NCI-H1417 (cell line): Measurements from ENCODE around the gene ELL.

Source experiments
- DNase-seq, 3 experiments: peaks; one replicate each; lab custom pipeline; 2025; lab: John Stamatoyannopoulos, UW

Gene ELL

DNA sequence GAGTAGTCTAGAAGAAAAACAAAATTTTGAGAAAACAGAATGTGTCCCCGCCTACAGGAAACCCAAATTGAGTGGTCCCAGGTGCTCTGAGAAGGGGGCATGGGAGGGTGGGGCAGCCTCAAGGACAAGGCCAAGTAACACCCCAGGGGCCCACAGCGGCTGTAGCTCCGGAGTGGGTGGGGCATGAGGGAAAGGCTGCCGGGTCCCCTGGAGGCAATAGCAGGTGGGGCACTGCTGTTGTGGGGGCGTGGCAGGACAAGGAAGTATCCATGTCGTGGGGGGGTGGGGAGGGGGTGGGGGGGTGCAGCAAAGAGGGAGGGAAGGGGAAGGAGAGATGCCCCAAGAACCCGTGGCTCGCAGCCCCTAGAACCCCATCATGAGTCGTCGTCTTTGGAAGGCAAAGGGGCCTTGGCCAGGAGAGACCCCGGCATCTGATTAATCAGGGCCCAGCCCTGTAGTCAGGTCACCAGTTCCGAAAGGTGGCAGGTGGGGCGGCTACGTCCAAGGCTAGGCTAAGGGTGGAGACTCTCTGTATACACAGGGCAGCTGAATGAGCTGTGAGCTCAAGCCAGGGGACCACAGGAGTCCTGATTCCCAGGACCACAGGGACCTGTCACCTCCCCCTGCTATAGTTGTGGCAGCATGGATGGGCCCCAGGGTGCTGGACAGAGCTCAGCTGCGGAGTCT lies 76.5 kb downstream of the ELL start:
- DNase-seq = no peak

DNA sequence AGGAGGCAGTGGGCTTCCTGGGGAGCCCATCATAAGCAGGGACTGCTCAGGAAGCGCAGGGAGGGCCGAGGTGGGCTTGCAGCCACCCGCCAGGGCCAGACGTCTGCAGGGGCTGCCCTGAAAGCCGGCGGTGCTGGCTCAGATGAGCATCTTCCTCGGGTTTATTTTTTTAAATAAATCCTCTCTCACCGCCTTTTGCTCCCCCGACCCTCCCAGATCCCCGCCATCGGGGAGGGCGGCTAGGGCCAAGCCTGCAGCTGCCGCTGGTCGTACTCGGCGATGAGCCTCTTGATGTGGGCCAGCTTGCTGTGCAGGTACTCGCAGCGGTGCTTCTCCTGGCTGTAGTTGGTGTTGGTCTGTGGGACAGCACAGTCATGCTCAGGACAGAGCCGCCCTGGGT lies 77.4 kb downstream of the ELL start:
- no peak for DNase-seq

DNA sequence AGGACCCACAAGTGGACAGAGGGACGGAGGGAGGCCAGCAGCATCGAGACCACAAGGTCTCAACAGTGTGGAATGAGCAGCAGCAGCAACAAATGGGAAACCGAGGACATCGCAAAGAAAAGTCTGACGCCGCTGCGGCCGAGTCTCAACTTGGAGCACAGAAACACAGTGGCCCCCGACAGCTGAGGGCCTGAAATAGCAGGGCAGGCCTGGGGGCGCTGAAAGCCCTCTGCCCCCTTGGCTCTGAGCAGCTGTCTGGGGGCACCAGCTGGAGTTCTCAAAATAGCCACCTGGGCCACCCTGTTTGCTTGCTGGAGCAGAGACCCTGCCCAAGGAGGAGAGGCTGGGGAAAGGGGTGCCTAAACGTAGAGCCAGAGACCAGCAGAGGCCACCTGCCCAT lies 78.0 kb downstream of the ELL start:
- no peak for DNase-seq

DNA sequence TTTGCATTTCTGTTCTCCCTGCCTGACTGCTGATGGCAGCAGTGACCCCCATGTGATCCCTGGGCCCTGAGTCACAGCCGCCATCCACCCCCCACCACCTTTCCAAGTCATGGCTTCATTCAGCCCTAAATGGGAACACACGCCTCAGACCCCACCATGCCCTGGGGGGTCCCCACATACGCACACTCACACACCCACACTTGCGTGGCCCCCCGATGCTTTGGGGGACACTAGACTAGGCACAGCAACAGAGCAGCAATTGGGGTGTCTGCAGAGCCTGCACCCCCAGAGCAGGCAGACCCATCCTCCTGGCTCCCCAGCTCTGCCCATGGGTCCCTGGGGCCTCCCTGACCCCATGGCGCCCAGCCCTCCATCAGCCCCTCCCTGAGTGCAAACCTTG lies 78.5 kb downstream of the ELL start:
- no peak for DNase-seq

DNA sequence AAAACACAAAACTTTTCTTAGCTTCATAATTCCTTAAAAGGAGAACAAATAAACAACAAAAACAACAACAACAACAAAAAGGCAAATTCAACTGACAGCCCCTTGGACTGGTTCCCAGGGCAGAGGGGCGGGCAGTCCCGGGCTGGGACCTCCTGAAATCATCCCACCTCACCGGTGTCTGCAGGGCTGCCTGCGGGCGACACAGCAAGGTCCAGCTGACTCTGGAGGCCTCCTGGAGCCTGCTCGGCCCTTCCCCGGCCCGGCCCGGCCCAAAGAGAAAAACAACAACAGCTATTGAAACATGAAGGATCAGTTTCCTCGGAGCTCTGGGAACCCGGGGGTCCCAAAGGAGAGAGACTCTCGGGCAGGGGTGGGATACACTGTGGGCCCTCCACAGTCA lies 78.9 kb downstream of the ELL start:
- DNase-seq = no peak

DNA sequence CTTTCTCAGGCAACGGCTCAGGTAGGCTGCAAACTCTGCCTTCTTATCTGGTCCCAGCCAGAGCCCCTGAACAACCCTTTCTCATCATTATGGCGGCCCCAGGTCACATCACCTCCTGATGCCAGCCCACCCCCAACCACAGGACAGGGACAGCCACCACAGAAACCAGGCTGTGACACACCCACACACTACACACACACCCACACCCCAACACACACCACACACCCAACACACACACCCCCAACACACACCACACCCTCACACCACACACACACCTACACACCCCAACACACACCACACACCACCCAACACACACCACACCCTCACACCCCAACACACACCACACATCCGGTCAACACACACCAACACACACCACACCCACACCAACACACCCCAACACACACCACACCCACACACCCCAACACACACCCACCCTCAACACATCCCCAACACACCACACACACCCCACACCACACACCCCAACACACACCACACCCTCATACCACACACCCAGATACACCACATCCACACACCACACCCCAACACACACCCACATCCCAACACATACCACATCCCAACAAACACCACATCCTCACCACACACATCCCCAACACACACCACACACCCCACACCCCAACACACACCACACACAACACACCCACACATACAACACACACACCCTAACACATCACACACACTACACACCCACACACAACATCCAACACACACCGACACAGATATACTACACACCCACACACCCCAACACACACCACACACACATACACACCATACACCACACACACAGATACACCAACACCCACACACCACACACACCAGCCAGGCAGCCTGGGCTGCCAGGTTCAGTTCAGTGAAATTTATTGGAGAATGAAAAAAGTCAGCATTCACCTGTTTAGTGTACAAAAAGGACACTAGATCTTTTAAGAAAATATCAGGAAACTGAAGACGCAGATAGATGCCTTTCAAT lies 79.8 kb downstream of the ELL start:
- DNase-seq = no peak

DNA sequence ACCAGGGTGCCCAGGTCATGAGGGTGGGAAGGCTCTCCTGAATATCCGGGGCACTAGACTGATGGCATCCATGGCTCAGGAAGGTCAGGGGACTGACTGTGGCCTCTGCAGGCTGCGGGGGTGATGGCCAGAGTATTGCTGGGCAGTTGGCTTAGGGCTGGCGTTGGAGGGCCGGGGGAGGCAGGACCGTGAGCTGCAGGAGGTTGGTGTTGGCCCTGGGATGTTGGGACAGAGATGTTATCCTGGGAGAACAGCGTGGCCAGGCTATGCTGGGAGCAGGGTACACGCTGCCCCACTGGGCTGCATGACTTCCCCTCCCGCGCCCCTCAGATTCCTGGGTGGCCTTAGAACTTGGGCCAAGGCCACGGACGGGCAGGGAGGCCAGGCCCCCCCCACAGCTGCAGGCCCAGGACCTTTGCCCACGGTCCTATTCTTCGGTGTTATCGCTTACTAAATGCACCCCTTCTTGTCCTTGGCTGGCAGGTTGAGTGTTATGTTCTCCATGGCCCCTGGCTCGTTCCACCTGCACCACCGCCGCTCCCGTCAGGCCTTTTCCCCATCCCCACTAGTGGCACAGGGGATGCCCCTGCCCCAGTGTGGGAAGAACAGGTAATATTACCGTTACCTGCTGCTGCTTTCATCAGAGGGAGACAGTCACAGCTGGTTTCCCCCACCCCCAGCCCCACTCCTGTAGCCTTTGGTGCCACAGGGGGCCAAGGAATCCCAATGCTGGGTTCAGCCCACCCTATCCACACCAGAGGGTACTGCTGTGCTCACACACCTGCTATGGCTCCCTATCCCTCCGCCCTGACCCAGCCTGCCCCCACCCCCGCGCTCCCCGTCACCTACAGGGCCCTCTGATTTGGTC lies 80.7 kb downstream of the ELL start:
- DNase-seq = no peak

DNA sequence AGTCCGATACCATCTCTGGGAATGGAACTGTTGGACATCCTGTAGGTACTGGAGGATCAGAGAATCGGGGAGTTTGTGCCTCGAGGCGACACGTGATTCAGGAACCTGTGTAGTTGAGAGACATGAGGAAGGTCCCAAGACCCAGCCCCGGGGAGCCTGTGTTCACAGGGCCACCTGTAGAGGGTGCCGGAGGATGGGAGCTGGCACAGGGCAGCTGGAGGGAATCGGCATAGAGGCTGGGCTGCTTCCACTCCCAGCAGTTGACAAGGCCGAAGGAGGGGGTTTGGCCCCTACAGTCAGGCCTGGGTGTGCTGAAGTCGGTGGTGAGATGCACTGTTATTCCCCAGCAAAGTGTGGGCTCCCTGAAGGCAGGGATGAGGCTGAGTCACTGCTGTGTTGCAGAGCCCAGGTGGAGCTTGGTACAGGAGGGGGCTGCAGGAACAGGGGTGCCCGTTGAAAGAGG lies 81.4 kb downstream of the ELL start:
- DNase-seq = no peak

DNA sequence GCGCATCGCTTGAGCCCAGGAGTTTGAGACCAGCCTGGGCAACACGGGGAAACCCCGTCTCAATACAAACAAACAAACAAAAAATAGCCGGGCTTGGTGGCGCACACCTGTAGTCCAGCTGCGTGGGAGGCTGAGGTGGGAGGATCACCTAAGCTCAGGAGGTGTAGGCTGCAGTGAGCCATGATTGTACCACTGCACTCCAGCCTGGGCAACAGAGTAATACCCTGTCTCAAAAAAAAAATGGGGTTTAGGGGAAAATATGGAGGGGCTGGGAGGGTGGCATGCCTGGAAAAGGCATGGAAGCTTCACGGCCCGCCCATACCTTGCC lies 82.0 kb downstream of the ELL start:
- DNase-seq = no peak

DNA sequence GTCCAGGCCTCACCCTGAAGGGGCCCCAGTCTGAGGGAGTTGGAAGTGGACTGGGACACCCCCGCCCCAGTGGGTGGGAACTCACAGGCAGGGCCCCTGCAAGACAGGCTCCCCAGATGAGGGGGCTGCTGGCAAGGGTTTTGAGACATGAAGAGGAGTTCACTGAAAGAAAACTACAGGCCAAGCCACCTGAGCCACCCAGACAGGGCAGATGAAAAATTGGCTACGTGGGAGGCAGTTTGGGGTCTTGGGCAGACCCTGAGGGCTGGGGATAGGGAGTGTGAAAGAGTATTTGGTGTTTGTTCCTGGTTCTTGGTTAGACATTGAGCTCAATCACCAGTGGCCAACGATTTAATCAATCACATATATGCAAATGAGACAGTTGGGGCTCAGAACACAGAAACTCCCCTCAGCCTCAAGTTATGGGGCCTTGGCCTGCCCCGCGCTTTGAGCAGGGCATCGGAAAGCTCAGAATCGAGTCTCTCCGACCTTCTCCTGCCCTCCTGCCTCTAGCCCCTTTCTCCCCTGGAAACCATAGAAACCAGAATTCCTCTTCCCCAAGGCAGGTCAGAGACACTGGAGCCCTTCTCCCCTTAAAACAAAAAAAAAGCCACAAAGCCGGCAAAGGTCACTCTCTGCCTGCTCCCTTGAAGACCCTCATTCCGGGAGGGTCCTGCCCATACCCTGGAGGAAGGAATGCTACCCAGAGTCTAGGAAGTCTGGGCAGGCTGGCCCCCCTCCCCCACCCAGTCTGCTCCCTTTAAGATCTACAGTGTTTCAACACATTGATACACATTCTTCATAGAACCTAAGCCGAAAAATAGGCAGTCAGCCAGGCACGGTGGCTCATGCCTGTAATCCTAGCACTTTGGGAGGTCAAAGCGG lies 82.6 kb downstream of the ELL start:
- DNase-seq = no peak

DNA sequence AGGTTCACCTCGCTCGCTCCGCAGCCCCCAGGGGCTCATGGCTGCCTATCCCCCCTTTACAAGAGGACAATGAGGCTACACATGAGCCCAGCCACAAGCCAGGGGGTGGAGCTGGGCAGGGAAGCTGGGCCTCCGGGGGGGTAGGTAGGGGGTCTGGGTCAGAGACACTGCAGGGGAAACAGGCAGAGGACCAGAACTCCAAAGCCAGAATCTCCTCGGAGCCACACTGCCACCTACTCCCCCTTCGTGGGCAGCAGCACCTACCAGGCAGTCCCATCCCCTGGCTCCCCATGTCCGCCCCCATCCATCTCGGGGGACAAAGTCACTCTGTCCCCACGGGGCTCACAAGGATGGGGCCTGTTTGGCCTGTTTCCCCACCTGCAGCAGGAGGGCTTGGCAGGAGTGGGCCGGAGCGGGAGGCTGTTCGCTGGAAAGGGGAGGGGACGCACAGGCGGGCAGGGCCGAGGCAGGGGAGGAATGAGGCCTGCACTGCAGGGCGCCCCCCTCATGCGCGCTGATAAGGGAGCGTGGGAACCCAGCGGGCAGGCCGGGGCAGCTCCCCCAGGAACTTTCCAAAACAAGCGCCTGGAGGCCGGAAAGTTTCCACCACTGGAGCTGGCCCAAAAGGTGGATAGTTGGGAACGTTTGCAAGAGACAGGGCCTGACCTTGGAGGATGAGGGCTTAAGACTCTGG lies 83.4 kb downstream of the ELL start:
- DNase-seq = peak in 1 of 3 experiments; percentile 61

DNA sequence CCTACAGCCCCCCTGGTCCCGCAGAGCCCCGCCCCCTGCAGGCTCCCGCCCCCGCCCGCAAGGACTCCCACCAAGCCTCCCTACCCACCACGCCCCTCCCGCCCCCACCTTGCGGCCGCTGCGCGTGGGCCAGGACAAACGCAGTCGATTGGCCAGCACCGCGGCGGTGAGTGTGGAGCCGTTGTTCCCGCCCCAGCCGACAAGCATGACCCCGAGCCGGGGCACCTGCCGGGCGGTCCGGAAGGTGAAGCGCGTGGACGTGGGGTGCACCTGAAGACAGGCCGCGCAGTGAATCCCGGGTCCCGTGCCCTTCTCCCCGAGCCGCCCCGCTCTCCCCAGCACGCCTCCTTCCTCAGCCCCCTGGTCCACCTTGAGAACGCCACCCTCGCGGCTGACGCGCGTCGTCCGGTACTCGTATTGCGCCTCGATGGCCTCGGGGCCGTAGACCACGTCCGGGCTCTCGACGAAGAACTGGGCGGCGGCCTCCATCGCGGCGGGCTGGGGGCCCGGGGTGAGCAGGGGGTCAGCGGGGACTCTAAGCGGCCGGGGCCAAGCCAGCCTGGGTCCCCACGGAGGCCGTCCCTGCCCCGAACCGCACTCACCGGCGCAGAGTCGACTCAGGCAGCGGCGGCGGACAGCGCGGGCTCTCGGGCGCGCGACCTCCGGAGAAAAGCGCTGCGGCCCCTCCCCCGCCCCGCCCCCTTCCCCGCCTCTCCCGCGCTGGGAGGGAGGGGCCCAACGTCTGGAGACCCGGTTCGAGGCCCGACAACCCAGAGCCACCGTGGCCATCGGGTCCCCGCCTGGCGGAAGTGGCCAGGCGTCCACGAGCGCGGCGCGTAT lies 84.2 kb downstream of the ELL start, which contains the start of gene ISYNA1:
Gene ISYNA1, minus strand, starts transcription at position 643 of the 840 bp plus-strand sequence. Its CDS starts 154 bp downstream, at position 489.
- peak in 2 of 3 experiments; percentile 72 to 76 for DNase-seq

DNA sequence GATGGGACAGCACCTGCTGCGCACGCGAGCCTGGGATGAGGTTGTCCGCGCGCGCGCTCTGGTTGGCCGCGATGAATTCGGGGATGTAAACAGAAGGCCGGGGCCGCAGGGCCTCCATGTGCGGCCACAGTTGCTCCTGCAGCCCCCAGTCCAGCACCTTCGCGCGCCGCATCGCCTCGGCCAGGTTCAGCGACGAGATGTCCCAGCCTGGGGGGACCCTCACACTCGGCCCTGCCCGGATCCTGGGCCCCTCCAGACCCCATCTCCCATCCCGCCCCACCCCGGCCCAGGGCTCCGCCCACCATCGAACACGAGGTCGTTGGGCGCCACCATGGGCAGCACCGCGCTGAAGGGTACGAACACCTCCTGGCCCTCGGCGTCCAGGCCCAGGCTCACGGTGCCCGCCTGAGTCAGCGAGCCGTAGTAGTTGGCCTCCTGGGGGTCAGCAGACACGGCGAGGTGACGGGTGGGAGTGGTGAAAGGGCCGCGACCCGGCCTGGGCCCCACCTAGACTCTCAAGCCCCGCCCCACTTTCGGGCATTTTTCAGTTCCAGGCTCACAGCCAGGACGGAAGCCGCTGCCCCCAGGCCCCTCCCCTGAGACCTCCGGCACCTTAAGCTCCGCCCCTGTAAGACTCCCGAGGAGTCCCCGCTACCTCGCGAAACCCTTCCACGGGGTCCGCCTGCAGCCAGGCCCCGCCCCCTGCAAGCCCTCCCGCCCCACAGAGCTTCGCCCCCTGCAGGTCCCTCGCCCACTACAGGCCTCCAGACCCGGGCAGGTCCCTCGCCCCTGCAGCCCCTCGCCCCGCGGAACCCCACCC lies 85.0 kb downstream of the ELL start:
- DNase-seq = peak in 2 of 3 experiments; percentile 70 to 80

DNA sequence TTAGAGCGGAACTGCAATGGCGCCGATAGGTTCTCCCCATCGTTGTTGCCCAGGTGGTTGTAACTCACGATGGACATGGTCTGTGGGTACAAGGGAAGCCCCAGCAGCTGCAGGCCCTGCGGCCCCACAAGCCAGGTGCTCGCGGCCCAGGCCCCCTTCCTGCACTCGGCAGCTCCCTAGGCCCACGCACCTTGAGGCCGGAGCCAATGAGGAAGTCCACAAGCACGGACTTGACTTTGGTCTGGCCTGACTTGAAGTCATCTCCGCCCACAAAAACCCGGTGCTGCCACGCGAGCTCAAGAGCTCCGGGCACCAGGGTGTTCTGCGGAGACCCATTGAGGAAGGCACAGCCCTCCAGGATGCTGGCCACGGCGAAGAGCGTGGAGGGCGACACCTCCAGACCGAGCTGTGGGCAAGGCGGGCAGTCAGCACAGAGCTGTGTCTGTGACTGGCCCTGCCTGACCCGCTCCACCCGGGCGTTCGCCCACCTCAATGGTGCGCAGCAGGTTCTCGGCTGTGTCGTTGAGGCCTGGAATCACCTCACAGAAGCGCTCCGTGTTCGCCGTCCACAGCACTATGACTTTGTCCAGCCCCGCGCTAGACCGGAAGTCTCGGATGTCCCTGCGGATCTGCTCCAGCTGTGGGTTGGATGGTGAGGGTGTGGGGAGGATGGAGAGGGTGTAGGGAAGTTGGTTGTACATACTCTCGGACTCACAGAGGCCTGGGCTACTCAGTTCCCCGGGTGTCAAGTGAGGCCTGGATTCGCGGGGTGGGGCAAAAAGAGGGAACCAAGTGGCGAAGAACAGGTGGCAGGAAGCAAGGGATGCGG lies 85.8 kb downstream of the ELL start:
- no peak for DNase-seq

DNA sequence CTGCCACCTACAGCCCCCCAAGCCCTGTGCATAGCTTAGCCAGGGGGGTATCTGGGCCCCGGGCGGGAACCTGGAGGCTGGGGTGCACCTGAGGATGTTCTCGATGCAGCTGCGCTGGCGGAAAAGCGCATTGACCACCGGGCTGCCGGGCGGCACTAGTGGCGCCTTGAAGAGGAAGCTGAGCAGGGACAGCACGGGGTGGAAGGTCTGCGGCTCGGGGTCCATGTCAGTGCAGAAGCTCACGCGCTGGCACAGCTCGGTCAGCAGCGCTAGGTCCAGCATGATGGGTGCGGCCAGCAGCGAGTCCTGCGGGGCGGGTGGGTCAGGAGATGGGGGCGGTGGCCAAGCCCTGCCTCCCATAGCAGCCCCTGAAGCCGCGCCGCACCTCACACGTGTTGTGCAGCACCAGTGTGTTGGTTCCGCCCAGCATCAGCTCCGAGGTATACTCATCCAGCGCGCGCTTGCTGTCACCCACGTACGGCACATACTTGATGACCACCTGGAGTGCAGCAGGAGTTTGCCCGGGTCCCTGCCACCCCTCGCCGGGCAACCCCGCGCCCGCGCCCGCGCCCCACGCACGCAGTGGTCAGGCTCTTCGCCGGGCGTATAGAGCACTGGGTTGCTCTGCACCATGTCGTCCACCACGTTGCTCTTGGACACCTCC lies 86.6 kb downstream of the ELL start:
- no peak for DNase-seq

DNA sequence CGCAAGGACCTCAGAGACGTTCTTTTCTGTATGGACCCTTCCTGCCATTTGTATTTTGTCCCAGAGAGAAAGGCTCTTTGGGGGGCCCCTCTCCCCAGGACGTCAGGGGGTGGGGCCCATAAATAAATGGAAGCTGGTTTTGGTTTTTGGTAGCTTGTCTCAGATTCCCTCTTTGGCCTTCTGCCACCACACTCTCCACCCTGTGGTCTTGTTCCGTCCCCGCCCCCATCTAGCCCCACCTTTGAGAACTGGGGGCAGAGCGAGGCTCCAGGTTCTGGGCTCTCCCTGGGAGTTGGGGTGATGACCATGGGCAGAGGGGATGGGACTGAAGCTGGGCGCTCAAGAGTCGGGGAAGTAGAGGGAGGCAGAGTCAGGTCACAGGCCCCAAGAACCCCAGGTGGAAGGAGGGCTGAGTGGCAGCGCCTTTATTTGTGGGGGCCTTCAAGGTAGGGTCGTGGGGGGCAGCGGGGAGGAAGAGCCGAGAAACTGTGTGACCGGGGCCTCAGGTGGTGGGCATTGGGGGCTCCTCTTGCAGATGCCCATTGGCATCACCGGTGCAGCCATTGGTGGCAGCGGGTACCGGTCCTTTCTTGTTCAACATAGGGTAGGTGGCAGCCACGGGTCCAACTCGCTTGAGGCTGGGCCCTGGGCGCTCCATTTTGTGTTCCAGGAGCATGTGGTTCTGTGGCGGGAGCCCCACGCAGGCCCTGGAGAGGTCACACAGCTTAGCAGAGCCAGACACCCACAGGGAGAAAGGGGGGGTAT lies 87.3 kb downstream of the ELL start:
- no peak for DNase-seq
